Karpas-422 (cell line): ENCODE measurements around the gene PAXIP1. TPM values are rescaled to one million over a fixed set of nuclear protein-coding genes. Genes with fewer than 3 reads are reported as not detected.

Experiments
- DNase-seq: peaks from one replicate; pipeline ENCODE4 v3.0.0-alpha.2; 2015
- H2AFZ ChIP-seq: fragments of 200-600 bp; sonication (generic); 2 replicates; pipeline ENCODE4 v1.6.1; 2014; ENCODE audit warnings: antibody characterized with exemption, low read length, mixed read lengths
- H3K27ac ChIP-seq: fragments of 200-600 bp; sonication (generic); 2 replicates; pipeline ENCODE4 v1.5.1; 2014; ENCODE audit warnings: mild to moderate bottlenecking, low read length, moderate library complexity
- H3K27me3 ChIP-seq: fragments of 200-600 bp; sonication (generic); 2 replicates; pipeline ENCODE4 v1.6.1; 2014; ENCODE audit warnings: low read length, mixed read lengths
- H3K36me3 ChIP-seq: fragments of 200-600 bp; sonication (generic); 2 replicates; pipeline ENCODE4 v1.6.1; 2014; ENCODE audit warnings: low read length, mixed read lengths; ENCODE audit not compliant: insufficient read depth
- H3K4me1 ChIP-seq: fragments of 200-600 bp; sonication (generic); 2 replicates; pipeline ENCODE4 v1.6.1; 2014; ENCODE audit warnings: mild to moderate bottlenecking, low read length, mixed read lengths
- H3K4me2 ChIP-seq: fragments of 200-600 bp; sonication (generic); 2 replicates; pipeline ENCODE4 v1.6.1; 2014; ENCODE audit warnings: low read length, low read depth, mild to moderate bottlenecking; ENCODE audit not compliant: poor library complexity, severe bottlenecking
- H3K4me3 ChIP-seq: fragments of 200-600 bp; sonication (generic); 2 replicates; pipeline ENCODE4 v1.5.1; 2014; ENCODE audit warnings: mild to moderate bottlenecking, antibody characterized with exemption, low read length, mixed read lengths
- H3K79me2 ChIP-seq: fragments of 200-600 bp; sonication (generic); 2 replicates; pipeline ENCODE4 v1.6.1; 2014; ENCODE audit warnings: mild to moderate bottlenecking, low read length, mixed read lengths
- H3K9ac ChIP-seq: fragments of 200-600 bp; sonication (generic); 2 replicates; pipeline ENCODE4 v1.6.0; 2014; ENCODE audit warnings: low read length
- H3K9me2 ChIP-seq: fragments of 200-600 bp; sonication (generic), shearing (Covaris generic); replicated peaks from 2 replicates; pipeline ENCODE4 v1.6.0; 2014; ENCODE audit warnings: mild to moderate bottlenecking, low read length, moderate library complexity; ENCODE audit not compliant: insufficient read depth
- H3K9me3 ChIP-seq: fragments of 300-700, 200-600 bp; sonication (generic); 2 replicates; pipeline ENCODE4 v1.6.1; 2014; ENCODE audit warnings: low read length, mixed read lengths
- H4K20me1 ChIP-seq: fragments of 200-600 bp; sonication (generic); 2 replicates; pipeline ENCODE4 v1.6.1; 2014; ENCODE audit warnings: mild to moderate bottlenecking, antibody characterized with exemption, low read length, low read depth; ENCODE audit not compliant: insufficient read depth
- total RNA-seq: library from RNA; depleted of rRNA; stranded (reverse); fragments of >200 nt; shearing (Covaris generic); gene quantifications from 2 replicates; pipeline ENCODE4 v1.2.3, GENCODE V29; 2014; ENCODE audit warnings: low replicate concordance

PAXIP1 gene
- total RNA-seq, 1 experiment from 2014 or later: 23.2 TPM

DNA sequence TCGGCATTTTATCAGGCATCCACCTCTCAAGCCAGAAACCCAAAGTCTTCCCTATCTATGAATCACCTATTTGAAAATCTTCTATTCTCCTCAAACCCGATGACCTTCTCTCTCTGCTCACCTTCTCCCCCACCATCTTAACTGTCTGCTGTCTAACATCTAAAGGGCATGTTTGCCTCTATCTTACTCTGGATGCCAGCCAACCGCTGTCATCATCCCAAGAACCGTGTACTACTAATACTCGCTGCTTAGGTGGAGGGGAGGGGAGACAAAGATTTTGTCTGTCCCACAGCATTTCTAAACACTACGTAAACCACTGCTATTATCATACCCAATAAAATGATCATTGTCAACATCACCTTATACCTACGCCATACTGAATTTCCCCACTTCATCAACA lies 29.5 kb downstream of the PAXIP1 start:
- no peak for DNase-seq
- peaks cover 21% of the 10 kb centered on the region for H3K4me1 ChIP-seq
- peaks cover 38% of the 10 kb centered on the region for H3K36me3 ChIP-seq
- peaks cover 84% of the 10 kb centered on the region for H3K79me2 ChIP-seq
- H2AFZ ChIP-seq: no peak overlapping the region
- no peaks in the 10 kb centered on the region for H3K9me2 ChIP-seq
- no peak overlapping the region for H3K27ac ChIP-seq
- no peaks in the 10 kb centered on the region for H3K27me3 ChIP-seq
- H3K9ac ChIP-seq: no peak overlapping the region
- H3K4me2 ChIP-seq: no peak overlapping the region
- H3K9me3 ChIP-seq: no peaks in the 10 kb centered on the region
- 0 out of 2 replicates have a peak, but pooled peaks cover 4% of the 10 kb centered on the region for H4K20me1 ChIP-seq
- H3K4me3 ChIP-seq: no peak overlapping the region

- DNase-seq: no peak
- H3K79me2 ChIP-seq: peaks cover 55% of the 10 kb centered on the region
These were observed 34.5 kb downstream of the PAXIP1 start for GRCh38 chr7:154968336-154969001.

DNA sequence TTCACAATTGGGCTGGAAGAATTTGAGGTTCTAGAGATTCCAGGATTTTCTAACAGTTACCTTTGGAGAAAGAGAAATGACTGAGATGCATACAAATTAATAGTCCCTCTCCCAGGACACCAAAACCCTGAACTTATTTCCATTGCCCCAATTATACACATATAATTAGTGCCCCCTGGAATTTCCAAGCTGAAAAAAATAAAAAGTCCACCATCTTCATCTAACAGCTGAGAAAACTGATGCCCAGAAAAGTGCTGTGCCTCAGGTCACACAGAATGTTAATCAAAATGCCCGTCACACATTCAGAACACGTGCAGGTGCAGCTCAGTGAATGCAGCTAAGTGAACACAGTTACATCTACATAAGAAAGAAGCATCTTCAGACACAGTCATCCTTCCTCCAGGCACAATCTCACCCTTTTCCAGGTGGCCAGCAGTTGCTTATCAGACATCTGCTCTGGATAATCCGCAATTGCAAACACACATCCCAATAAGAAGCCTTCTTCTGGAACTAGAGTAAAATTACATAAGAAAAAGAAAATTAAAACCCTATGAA lies 35.4 kb downstream of the PAXIP1 start:
- Histone ChIP-seq H3K27me3 (no peaks in the 10 kb centered on the region), H3K4me1 (peaks cover 6% of the 10 kb centered on the region), H3K27ac (no peak overlapping the region), H3K9ac (no peak overlapping the region), H2AFZ (no peak overlapping the region), H4K20me1 (0 out of 2 replicates have a peak, but pooled peaks cover 4% of the 10 kb centered on the region), H3K4me3 (no peak overlapping the region), H3K9me3 (no peaks in the 10 kb centered on the region), H3K4me2 (no peak overlapping the region), H3K9me2 (no peaks in the 10 kb centered on the region), H3K79me2 (peaks cover 45% of the 10 kb centered on the region), H3K36me3 (peaks cover 41% of the 10 kb centered on the region; the same call in 1 of the 2 replicates)
- no peak for DNase-seq

More at GRCh38 chr7:154968336-154969001, 34.5 kb downstream of the PAXIP1 start:
- Histone ChIP-seq H3K9me2 (no peaks in the 10 kb centered on the region), H4K20me1 (0 out of 2 replicates have a peak, but pooled peaks cover 4% of the 10 kb centered on the region), H2AFZ (no peak overlapping the region), H3K4me2 (no peak overlapping the region), H3K27me3 (no peaks in the 10 kb centered on the region), H3K4me3 (no peak overlapping the region), H3K9ac (no peak overlapping the region), H3K9me3 (no peaks in the 10 kb centered on the region), H3K36me3 (peaks cover 39% of the 10 kb centered on the region), H3K27ac (no peak overlapping the region), H3K4me1 (peaks cover 6% of the 10 kb centered on the region)

- H3K4me2 ChIP-seq: no peak overlapping the region
- H3K4me3 ChIP-seq: no peak overlapping the region
- H3K9me2 ChIP-seq: no peaks in the 10 kb centered on the region
- no peak overlapping the region for H3K27ac ChIP-seq
- H4K20me1 ChIP-seq: no peaks in the 10 kb centered on the region
- H3K9me3 ChIP-seq: no peaks in the 10 kb centered on the region
- no peak for DNase-seq
- H3K27me3 ChIP-seq: no peaks in the 10 kb centered on the region
- H3K79me2 ChIP-seq: peaks cover 23% of the 10 kb centered on the region
- H3K36me3 ChIP-seq: peaks cover 66% of the 10 kb centered on the region
- H3K4me1 ChIP-seq: no peaks in the 10 kb centered on the region
- no peak overlapping the region for H3K9ac ChIP-seq
- H2AFZ ChIP-seq: no peak overlapping the region
These were observed 37.9 kb downstream of the PAXIP1 start for GRCh38 chr7:154965014-154965413.

- H3K9me2 ChIP-seq: no peaks in the 10 kb centered on the region
- DNase-seq: no peak
- H3K9ac ChIP-seq: no peak overlapping the region
- peaks cover 64% of the 10 kb centered on the region for H3K36me3 ChIP-seq
- H3K27ac ChIP-seq: no peak overlapping the region
- H3K27me3 ChIP-seq: no peaks in the 10 kb centered on the region
- H3K4me2 ChIP-seq: no peak overlapping the region
- H3K4me3 ChIP-seq: no peak overlapping the region
- H3K4me1 ChIP-seq: no peaks in the 10 kb centered on the region
- H3K79me2 ChIP-seq: no peaks in the 10 kb centered on the region
- no peak overlapping the region for H2AFZ ChIP-seq
- H3K9me3 ChIP-seq: no peaks in the 10 kb centered on the region
- no peaks in the 10 kb centered on the region for H4K20me1 ChIP-seq
These were observed 42.7 kb downstream of the PAXIP1 start for GRCh38 chr7:154960063-154960790.

DNA sequence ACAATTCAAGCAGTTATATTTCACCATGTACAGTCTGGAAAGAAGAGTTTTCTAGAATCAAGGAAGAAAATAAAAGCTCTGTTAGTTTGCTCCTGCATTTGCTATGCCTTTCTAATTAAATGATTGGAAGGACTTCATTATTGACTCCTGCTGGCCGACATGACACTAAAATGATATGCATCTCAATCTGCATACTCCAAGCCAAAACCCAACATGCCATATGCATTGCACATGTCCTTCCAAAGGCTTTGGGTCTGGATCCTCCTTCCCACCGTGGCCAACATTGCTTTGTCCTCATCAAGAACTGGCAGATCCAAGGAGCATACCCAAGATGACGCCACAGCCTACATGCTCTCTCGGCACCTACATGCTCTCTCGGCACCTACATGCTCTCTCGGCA lies 46.5 kb downstream of the PAXIP1 start:
- Histone ChIP-seq H2AFZ (no peak overlapping the region), H3K4me3 (no peak overlapping the region), H3K27me3 (no peaks in the 10 kb centered on the region), H4K20me1 (no peaks in the 10 kb centered on the region), H3K36me3 (peaks cover 76% of the 10 kb centered on the region), H3K9me2 (no peaks in the 10 kb centered on the region), H3K27ac (no peak overlapping the region), H3K4me1 (no peaks in the 10 kb centered on the region), H3K9me3 (no peaks in the 10 kb centered on the region), H3K79me2 (peaks cover 5% of the 10 kb centered on the region; the same call in 1 of the 2 replicates), H3K4me2 (no peak overlapping the region), H3K9ac (no peak overlapping the region)
- DNase-seq: no peak

GRCh38 chr7:154953006-154953684 lies 49.8 kb downstream of the PAXIP1 start:
- DNase-seq: peak; percentile 91
- H3K27me3 ChIP-seq: no peaks in the 10 kb centered on the region
- no peaks in the 10 kb centered on the region for H3K9me3 ChIP-seq
- H3K4me2 ChIP-seq: no peak overlapping the region
- no peaks in the 10 kb centered on the region for H3K9me2 ChIP-seq
- no peak overlapping the region for H3K27ac ChIP-seq
- no peaks in the 10 kb centered on the region for H3K4me1 ChIP-seq
- H3K36me3 ChIP-seq: peaks cover 52% of the 10 kb centered on the region; the same call in 1 of the 2 replicates
- no peak overlapping the region for H2AFZ ChIP-seq
- peaks cover 5% of the 10 kb centered on the region; the same call in 1 of the 2 replicates for H3K79me2 ChIP-seq
- H3K4me3 ChIP-seq: no peak overlapping the region
- H3K9ac ChIP-seq: no peak overlapping the region
- H4K20me1 ChIP-seq: no peaks in the 10 kb centered on the region

DNA sequence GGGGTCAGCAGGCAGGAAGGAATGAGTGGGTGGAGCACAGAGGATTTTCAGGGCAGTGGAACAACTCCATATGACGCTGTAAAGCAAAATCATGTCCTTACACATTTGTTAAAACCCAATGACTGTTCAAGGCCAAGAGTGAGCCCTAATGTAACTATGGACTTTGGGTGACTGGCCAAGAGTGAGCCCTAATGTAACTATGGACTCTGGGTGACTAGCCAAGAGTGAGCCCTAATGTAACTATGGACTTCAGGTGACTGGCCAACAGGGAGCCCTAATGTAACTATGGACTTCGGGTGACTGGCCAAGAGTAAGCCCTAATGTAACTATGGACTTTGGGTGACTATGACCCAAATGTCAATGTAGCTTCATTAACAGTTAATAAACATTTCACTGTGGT lies 52.0 kb downstream of the PAXIP1 start:
- Histone ChIP-seq H3K4me2 (no peak overlapping the region), H3K4me3 (no peak overlapping the region), H3K9me2 (no peaks in the 10 kb centered on the region), H3K27ac (no peak overlapping the region), H3K4me1 (no peaks in the 10 kb centered on the region), H3K36me3 (peaks cover 57% of the 10 kb centered on the region; the same call in 1 of the 2 replicates), H4K20me1 (no peaks in the 10 kb centered on the region), H3K27me3 (no peaks in the 10 kb centered on the region), H2AFZ (no peak overlapping the region), H3K79me2 (peaks cover 5% of the 10 kb centered on the region; the same call in 1 of the 2 replicates), H3K9ac (no peak overlapping the region), H3K9me3 (no peaks in the 10 kb centered on the region)
- DNase-seq: no peak
